Measurements from ENCODE around the gene KCTD7. TPM values are rescaled to one million over a fixed set of nuclear protein-coding genes. Genes with fewer than 3 reads are reported as not detected.

The KCTD7 gene
- 4.0 and 5.4 TPM in 2 replicates for total RNA-seq

DNA sequence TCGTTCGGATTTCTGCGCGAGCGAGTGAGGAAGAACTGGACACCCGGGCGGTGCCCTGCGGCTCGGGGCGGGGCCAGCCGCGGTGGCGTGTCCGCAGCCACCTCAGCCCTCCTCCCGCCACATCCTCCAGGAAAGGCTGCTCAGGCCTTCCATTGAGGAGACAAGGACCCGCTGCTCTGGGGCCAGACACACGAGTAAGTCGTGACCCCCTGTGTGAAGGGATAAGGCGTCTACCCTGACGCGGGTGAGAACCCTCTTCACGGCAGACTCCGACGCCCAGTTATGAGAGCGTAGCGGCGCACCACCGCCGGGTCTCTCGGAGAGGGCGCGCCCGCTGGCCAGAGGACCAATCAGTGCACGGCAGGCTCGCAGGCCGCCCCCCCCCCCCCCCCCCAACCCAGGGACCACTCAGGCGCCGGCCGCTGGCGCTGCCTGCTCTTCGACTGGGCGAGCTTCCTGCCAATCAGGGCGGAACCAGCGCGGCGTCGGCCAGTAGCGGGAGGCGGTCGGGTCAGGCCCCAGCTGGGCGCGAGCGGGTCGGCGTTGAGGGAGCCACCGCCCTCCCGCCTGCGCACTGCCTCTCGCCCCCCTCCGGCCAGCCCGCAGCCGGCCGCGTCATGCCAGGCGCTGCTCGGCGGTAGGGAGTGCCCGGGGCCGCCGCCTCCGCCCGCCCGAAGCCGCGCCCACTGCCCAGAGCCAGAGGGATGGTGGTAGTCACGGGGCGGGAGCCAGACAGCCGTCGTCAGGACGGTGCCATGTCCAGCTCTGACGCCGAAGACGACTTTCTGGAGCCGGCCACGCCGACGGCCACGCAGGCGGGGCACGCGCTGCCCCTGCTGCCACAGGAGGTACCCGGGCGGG lies at the start of gene KCTD7:
Gene KCTD7, plus strand, starts transcription at position 521 of the 861 bp plus-strand sequence. Its CDS starts 184 bp downstream, at position 705.

Other genes starting within 250 kb of the KCTD7 start
- 24.1 and 32.0 TPM in 2 replicates for gene RABGEF1, start 111.9 kb downstream of the KCTD7 start, total RNA-seq

All from hair follicular keratinocyte (primary cell).